H9 (cell line): ENCODE results near the gene FRAS1. TPM values are rescaled to one million over a fixed set of nuclear protein-coding genes. Genes with fewer than 3 reads are reported as not detected.

Experiments
- DNase-seq: peaks from one replicate; pipeline ENCODE4 v3.0.0-alpha.2; 2017
- H2AFZ ChIP-seq: one replicate; pipeline ENCODE4 v1.6.1; 2013; ENCODE audit warnings: mild to moderate bottlenecking, low read length, control low read depth, moderate library complexity
- H2AK5ac ChIP-seq: 2 replicates; pipeline ENCODE4 v1.6.1; 2013; ENCODE audit warnings: low read length, control low read depth, mixed read lengths; ENCODE audit not compliant: insufficient read length
- H2BK120ac ChIP-seq: one replicate; pipeline ENCODE4 v1.6.1; 2013; ENCODE audit warnings: low read depth, mild to moderate bottlenecking, low read length, control low read depth, inconsistent platforms; ENCODE audit not compliant: poor library complexity, severe bottlenecking
- H2BK12ac ChIP-seq: 2 replicates; pipeline ENCODE4 v1.6.1; 2013; ENCODE audit warnings: low read length, control low read depth, mixed read lengths, low read depth; ENCODE audit not compliant: insufficient read length
- H2BK15ac ChIP-seq: 2 replicates; pipeline ENCODE4 v1.6.1; 2013; ENCODE audit warnings: low read depth, low read length, control low read depth
- H2BK20ac ChIP-seq: one replicate; pipeline ENCODE4 v1.6.1; 2013; ENCODE audit warnings: low read depth, mild to moderate bottlenecking, low read length, control low read depth, inconsistent platforms; ENCODE audit not compliant: poor library complexity, severe bottlenecking
- H2BK5ac ChIP-seq: 2 replicates; pipeline ENCODE4 v1.6.1; 2013; ENCODE audit warnings: low read length, control low read depth, mixed read lengths; ENCODE audit not compliant: insufficient read length
- H3K14ac ChIP-seq: 2 replicates; pipeline ENCODE4 v1.6.1; 2013; ENCODE audit warnings: low read length, control low read depth; ENCODE audit not compliant: insufficient read depth
- H3K18ac ChIP-seq: 2 replicates; pipeline ENCODE4 v1.6.1; 2013; ENCODE audit warnings: low read depth, mild to moderate bottlenecking, mixed read lengths, low read length, control low read depth; ENCODE audit not compliant: insufficient read length
- H3K23ac ChIP-seq: 2 replicates; pipeline ENCODE4 v1.6.1; 2013; ENCODE audit warnings: low read length, control low read depth, mixed read lengths, low read depth; ENCODE audit not compliant: insufficient read length
- H3K23me2 ChIP-seq: 2 replicates; pipeline ENCODE4 v1.6.1; 2013; ENCODE audit warnings: low read depth, mild to moderate bottlenecking, mixed read lengths, low read length, control low read depth; ENCODE audit not compliant: insufficient read length, poor library complexity, severe bottlenecking
- H3K27ac ChIP-seq: 2 replicates; pipeline ENCODE4 v1.5.1; 2013; ENCODE audit warnings: low read length, control low read depth, mixed read lengths, low read depth; ENCODE audit not compliant: insufficient read length
- H3K27me3 ChIP-seq: 2 replicates; pipeline ENCODE4 v1.6.1; 2013; ENCODE audit warnings: low read length, control low read depth, inconsistent platforms; ENCODE audit not compliant: insufficient read depth
- H3K4ac ChIP-seq: 2 replicates; pipeline ENCODE4 v1.6.1; 2013; ENCODE audit warnings: low read depth, mild to moderate bottlenecking, control low read depth, inconsistent platforms, low read length, moderate library complexity
- H3K4me1 ChIP-seq: 2 replicates; pipeline ENCODE4 v1.6.1; 2013; ENCODE audit warnings: low read length, control low read depth, inconsistent platforms; ENCODE audit not compliant: insufficient read depth
- H3K4me2 ChIP-seq: 2 replicates; pipeline ENCODE4 v1.6.1; 2013; ENCODE audit warnings: low read length, control low read depth, mixed read lengths; ENCODE audit not compliant: insufficient read length, insufficient read depth
- H3K56ac ChIP-seq: 2 replicates; pipeline ENCODE4 v1.6.1; 2013; ENCODE audit warnings: low read depth, mild to moderate bottlenecking, mixed read lengths, low read length, control low read depth; ENCODE audit not compliant: insufficient read length
- H3K79me1 ChIP-seq: 2 replicates; pipeline ENCODE4 v1.6.1; 2013; ENCODE audit warnings: low read depth, mild to moderate bottlenecking, moderate library complexity, low read length, control low read depth, inconsistent platforms; ENCODE audit not compliant: insufficient read depth, poor library complexity, severe bottlenecking
- H3K79me2 ChIP-seq: 2 replicates; pipeline ENCODE4 v1.6.1; 2013; ENCODE audit warnings: low read length, control low read depth, inconsistent platforms; ENCODE audit not compliant: insufficient read depth
- H3K9ac ChIP-seq: 2 replicates; pipeline ENCODE4 v1.6.1; 2013; ENCODE audit warnings: low read length, control low read depth, mixed read lengths; ENCODE audit not compliant: insufficient read length; ENCODE audit errors: extremely low read depth
- H3K9me3 ChIP-seq: one replicate; pipeline ENCODE4 v1.6.1; 2013; ENCODE audit warnings: low read depth, low read length, inconsistent platforms; ENCODE audit not compliant: control insufficient read depth
- H3T11ph ChIP-seq: one replicate; pipeline ENCODE4 v1.6.1; 2013; ENCODE audit warnings: mild to moderate bottlenecking, low read length, control low read depth, inconsistent platforms
- H4K20me1 ChIP-seq: one replicate; pipeline ENCODE4 v1.6.1; 2013; ENCODE audit not compliant: control insufficient read depth, insufficient read length, insufficient read depth
- H4K5ac ChIP-seq: 2 replicates; pipeline ENCODE4 v1.6.1; 2013; ENCODE audit warnings: low read depth, mild to moderate bottlenecking, mixed read lengths, low read length, control low read depth; ENCODE audit not compliant: insufficient read length
- H4K8ac ChIP-seq: replicated peaks from 2 replicates; pipeline ENCODE4 v1.6.1; 2013; ENCODE audit warnings: low read length, control low read depth, mixed read lengths, low read depth; ENCODE audit not compliant: insufficient read length
- H4K91ac ChIP-seq: 2 replicates; pipeline ENCODE4 v1.6.1; 2013; ENCODE audit warnings: low read depth, mild to moderate bottlenecking, moderate library complexity, mixed read lengths, low read length, control low read depth; ENCODE audit not compliant: insufficient read length
- H3K27ac Mint-ChIP-seq, 3 experiments: 2 replicates in 2 of 3; 3 replicates in 1 of 3; pipeline ENCODE4 v1.8.0; 2020 to 2021; ENCODE audit warnings: mixed read lengths in 3 of 3, mild to moderate bottlenecking in 1 of 3, moderate library complexity in 1 of 3
- H3K27me3 Mint-ChIP-seq: 2 replicates; pipeline ENCODE4 v1.8.0; 2021; ENCODE audit warnings: low read depth, mild to moderate bottlenecking, moderate library complexity, mixed read lengths
- H3K36me3 Mint-ChIP-seq, 3 experiments: 2 replicates in 2 of 3; 3 replicates in 1 of 3; pipeline ENCODE4 v1.8.0; 2020 to 2021; ENCODE audit warnings: low read depth in 3 of 3, mixed read lengths in 3 of 3; ENCODE audit not compliant: insufficient read depth in 1 of 3
- H3K4me1 Mint-ChIP-seq, 2 experiments: 2 replicates each; pipeline ENCODE4 v1.8.0; 2020; ENCODE audit warnings: mixed read lengths in 2 of 2
- H3K4me3 Mint-ChIP-seq, 2 experiments: 2 replicates in 1 of 2; 3 replicates in 1 of 2; pipeline ENCODE4 v1.8.0; 2020 to 2021; ENCODE audit warnings: mild to moderate bottlenecking in 2 of 2, mixed read lengths in 2 of 2, moderate library complexity in 1 of 2
- H3K9me3 Mint-ChIP-seq, 2 experiments: 2 replicates in 1 of 2; 3 replicates in 1 of 2; pipeline ENCODE4 v1.8.0; 2020; ENCODE audit warnings: mild to moderate bottlenecking in 2 of 2, mixed read lengths in 2 of 2, moderate library complexity in 1 of 2
- WGBS: extraction: QIAGEN DNeasy Blood & Tissue Kit; methylation state at CpG from one replicate; pipeline ENCODE4 v1.1.7; 2013; ENCODE audit warnings: missing lambda C conversion rate, low lambda C conversion rate, mixed read lengths; ENCODE audit not compliant: insufficient read length; ENCODE audit errors: extremely low coverage; 5-methylcytosine and 5-hydroxymethylcytosine counted together
- total RNA-seq: library from RNA; stranded (reverse); gene quantifications from 2 replicates; pipeline ENCODE4 v1.2.1, GENCODE V29; 2021
- TF ChIP-seq, protein P1 (sequence below): fragments of 200-600 bp; sonication (generic); conservative IDR thresholded peaks from 3 replicates; pipeline ENCODE4 v1.8.0; 2021; ENCODE audit warnings: antibody characterized with exemption, mild to moderate bottlenecking

The FRAS1 gene
- total RNA-seq, 1 experiment from 2014 or later: 58.5 TPM

DNA sequence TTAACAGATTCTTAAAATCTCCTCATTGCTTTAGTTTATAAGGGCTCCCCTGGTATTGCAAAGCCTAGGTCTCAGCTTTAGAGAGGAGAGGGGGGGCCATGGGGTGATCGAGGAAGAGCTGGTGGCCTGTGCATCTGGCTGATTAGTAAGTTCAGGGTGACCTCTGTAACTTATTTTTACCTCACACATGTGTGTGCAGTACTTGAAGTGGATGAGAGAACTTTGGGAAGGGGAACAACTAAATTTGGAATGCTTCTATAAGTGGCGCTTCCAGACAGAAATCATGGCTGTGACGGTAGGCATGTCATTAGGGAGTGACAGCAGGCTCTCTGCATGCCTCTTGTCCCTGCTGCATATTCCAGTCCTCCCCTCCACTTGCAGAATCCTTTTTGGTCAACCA is 41.9 kb downstream of the FRAS1 start:
- peaks cover 4 to 5% of the 10 kb centered on the region in 2 experiments for H3K4me1 Mint-ChIP-seq
- WGBS: no CpG with 5 or more reads among the region's 3 CpGs

More for the DNA sequence above, 41.9 kb downstream of the FRAS1 start:
- Histone ChIP-seq H4K20me1 (no peaks in the 10 kb centered on the region), H3T11ph (no peak overlapping the region), H2BK5ac (no peak overlapping the region), H4K5ac (no peak overlapping the region), H4K91ac (no peak overlapping the region), H2AFZ (no peak overlapping the region), H3K18ac (no peak overlapping the region), H2BK12ac (no peak overlapping the region), H3K79me2 (no peaks in the 10 kb centered on the region), H3K27me3 (no peaks in the 10 kb centered on the region), H3K14ac (no peak overlapping the region), H3K56ac (no peak overlapping the region), H2AK5ac (no peak overlapping the region), H2BK15ac (no peak overlapping the region), H3K79me1 (peaks cover 2% of the 10 kb centered on the region), H3K27ac (no peak overlapping the region), H3K4me1 (no peaks in the 10 kb centered on the region; the same call in 1 of the 2 replicates), H3K23me2 (no peaks in the 10 kb centered on the region), H3K9ac (no peak overlapping the region), H2BK20ac (no peak overlapping the region), H3K23ac (no peak overlapping the region), H3K9me3 (no peaks in the 10 kb centered on the region), H4K8ac (no peak overlapping the region), H3K4ac (no peak overlapping the region), H3K4me2 (no peak overlapping the region), H2BK120ac (no peak overlapping the region)
- H3K36me3 Mint-ChIP-seq: peaks cover 41 to 69% (median 62%) of the 10 kb centered on the region in 3 experiments
- DNase-seq: no peak
- TF ChIP-seq, protein P1, sequence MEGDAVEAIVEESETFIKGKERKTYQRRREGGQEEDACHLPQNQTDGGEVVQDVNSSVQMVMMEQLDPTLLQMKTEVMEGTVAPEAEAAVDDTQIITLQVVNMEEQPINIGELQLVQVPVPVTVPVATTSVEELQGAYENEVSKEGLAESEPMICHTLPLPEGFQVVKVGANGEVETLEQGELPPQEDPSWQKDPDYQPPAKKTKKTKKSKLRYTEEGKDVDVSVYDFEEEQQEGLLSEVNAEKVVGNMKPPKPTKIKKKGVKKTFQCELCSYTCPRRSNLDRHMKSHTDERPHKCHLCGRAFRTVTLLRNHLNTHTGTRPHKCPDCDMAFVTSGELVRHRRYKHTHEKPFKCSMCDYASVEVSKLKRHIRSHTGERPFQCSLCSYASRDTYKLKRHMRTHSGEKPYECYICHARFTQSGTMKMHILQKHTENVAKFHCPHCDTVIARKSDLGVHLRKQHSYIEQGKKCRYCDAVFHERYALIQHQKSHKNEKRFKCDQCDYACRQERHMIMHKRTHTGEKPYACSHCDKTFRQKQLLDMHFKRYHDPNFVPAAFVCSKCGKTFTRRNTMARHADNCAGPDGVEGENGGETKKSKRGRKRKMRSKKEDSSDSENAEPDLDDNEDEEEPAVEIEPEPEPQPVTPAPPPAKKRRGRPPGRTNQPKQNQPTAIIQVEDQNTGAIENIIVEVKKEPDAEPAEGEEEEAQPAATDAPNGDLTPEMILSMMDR: no peak
- peaks cover 35 to 37% of the 10 kb centered on the region in 2 experiments for H3K9me3 Mint-ChIP-seq
- no peak overlapping the region for H3K4me3 Mint-ChIP-seq
- peak overlapping the region in 2 of 3 experiments; percentile 40 to 75; a peak in 3 of 7 replicates for H3K27ac Mint-ChIP-seq
- no peaks in the 10 kb centered on the region for H3K27me3 Mint-ChIP-seq
